H1 (cell line): ENCODE results near the gene LRPAP1. TPM values are rescaled to one million over a fixed set of nuclear protein-coding genes. Genes with fewer than 3 reads are reported as not detected.

Experiments
- CTCF ChIA-PET: fragments of 300-600 bp; sonication (Branson Sonifier 250); formaldehyde crosslinking; loops from one replicate; lab custom pipeline; 2021; ENCODE audit not compliant: partially characterized antibody; lab: Charles Lee
- POLR2A ChIA-PET: fragments of 300-600 bp; sonication (Branson Sonifier 250); formaldehyde crosslinking; loops from one replicate; lab custom pipeline; 2021; ENCODE audit warnings: inconsistent platforms; ENCODE audit not compliant: partially characterized antibody; lab: Charles Lee
- DNase-seq, 2 experiments: peaks; one replicate each; pipeline versions ENCODE4 v3.0.0 to v3.0.0-alpha.2; 2010 to 2022; ENCODE audit warnings: low spot score in 2 of 2, low read depth in 1 of 2, mixed read lengths in 1 of 2
- FAIRE-seq: peaks from 2 replicates; lab custom pipeline; 2011; peaks lifted over from hg19 to GRCh38; lab: Jason Lieb, UNC
- H2AFZ ChIP-seq: 2 replicates; pipeline ENCODE4 v1.8.1; 2012; ENCODE audit warnings: low read length, inconsistent platforms
- H2AK5ac ChIP-seq: 2 replicates; pipeline ENCODE4 v1.6.1; 2013; ENCODE audit warnings: low read depth, low read length
- H2BK120ac ChIP-seq: replicated peaks from 2 replicates; pipeline ENCODE3; 2013; ENCODE audit warnings: low read depth, low read length, inconsistent platforms
- H2BK12ac ChIP-seq: 2 replicates; pipeline ENCODE4 v1.6.1; 2013; ENCODE audit warnings: low read depth, low read length
- H2BK15ac ChIP-seq: 2 replicates; pipeline ENCODE4 v1.6.1; 2013; ENCODE audit warnings: low read length
- H2BK20ac ChIP-seq: 2 replicates; pipeline ENCODE4 v1.6.1; 2013; ENCODE audit warnings: low read length
- H2BK5ac ChIP-seq: 2 replicates; pipeline ENCODE4 v1.6.1; 2013; ENCODE audit warnings: low read depth, low read length
- H3K14ac ChIP-seq: 2 replicates; pipeline ENCODE4 v1.6.1; 2013; ENCODE audit warnings: inconsistent platforms; ENCODE audit not compliant: insufficient read length
- H3K18ac ChIP-seq: 2 replicates; pipeline ENCODE4 v1.6.1; 2013; ENCODE audit warnings: low read length; ENCODE audit errors: extremely low read depth
- H3K23ac ChIP-seq: 2 replicates; pipeline ENCODE4 v1.6.1; 2013; ENCODE audit warnings: inconsistent platforms; ENCODE audit not compliant: insufficient read length
- H3K23me2 ChIP-seq: 2 replicates; pipeline ENCODE4 v1.6.1; 2013; ENCODE audit warnings: low read depth, low read length
- H3K27ac ChIP-seq: 2 replicates; pipeline ENCODE4 v1.6.1; 2011; ENCODE audit warnings: low read depth, low read length, inconsistent platforms
- H3K27me3 ChIP-seq, 4 experiments: replicated peaks in 1 of 4; 1 replicate in 1 of 4; 2 replicates in 3 of 4; pipeline versions ENCODE4 v1.6.1 to v1.8.1; 2011 to 2013; ENCODE audit warnings: low read length in 3 of 4, mild to moderate bottlenecking in 3 of 4, inconsistent platforms in 2 of 4, mixed read lengths in 2 of 4, moderate library complexity in 1 of 4; ENCODE audit not compliant: control insufficient read depth in 3 of 4, insufficient read depth in 3 of 4; ENCODE audit errors: extremely low read depth in 1 of 4
- H3K36me3 ChIP-seq, 4 experiments: 2 replicates each; pipeline versions ENCODE4 v1.6.1 to v1.8.1; 2011 to 2013; ENCODE audit warnings: mild to moderate bottlenecking in 4 of 4, low read length in 3 of 4, moderate library complexity in 2 of 4, control low read depth in 1 of 4, inconsistent platforms in 1 of 4; ENCODE audit not compliant: insufficient read depth in 4 of 4, control insufficient read depth in 2 of 4
- H3K4ac ChIP-seq: replicated peaks from 2 replicates; pipeline ENCODE3; 2013; ENCODE audit warnings: low read length, low read depth, mixed read lengths, inconsistent platforms; ENCODE audit not compliant: insufficient read length
- H3K4me1 ChIP-seq, 4 experiments: replicated peaks in 1 of 4; 1 replicate in 1 of 4; 2 replicates in 3 of 4; pipeline versions ENCODE4 v1.6.1 to v1.8.1; 2011 to 2013; ENCODE audit warnings: low read length in 3 of 4, inconsistent platforms in 2 of 4, mixed read lengths in 1 of 4; ENCODE audit not compliant: insufficient read depth in 4 of 4, control insufficient read depth in 3 of 4
- H3K4me2 ChIP-seq, 2 experiments: 2 replicates each; pipeline versions ENCODE4 v1.6.1 to v1.8.1; 2011 to 2013; ENCODE audit warnings: low read depth in 2 of 2, low read length in 2 of 2, control low read depth in 1 of 2, inconsistent platforms in 1 of 2, mild to moderate bottlenecking in 1 of 2; ENCODE audit not compliant: insufficient read depth in 1 of 2
- H3K4me3 ChIP-seq, 4 experiments: fragments of 200-600, 300-600 bp in 1 of 4; sonication (generic), shearing (Covaris generic), sonication (Bioruptor Twin) in 1 of 4; 2 replicates each; pipeline versions ENCODE4 v1.5.1 to v1.8.1; 2011 to 2016; ENCODE audit warnings: low read length in 4 of 4, low read depth in 3 of 4, control low read depth in 2 of 4, inconsistent platforms in 2 of 4, mild to moderate bottlenecking in 2 of 4, mixed read lengths in 1 of 4, moderate library complexity in 1 of 4; ENCODE audit not compliant: insufficient read depth in 2 of 4; ENCODE audit errors: extremely low read depth in 1 of 4
- H3K56ac ChIP-seq: replicated peaks from 2 replicates; pipeline ENCODE3; 2013; ENCODE audit warnings: low read depth, mild to moderate bottlenecking, mixed read lengths, low read length, inconsistent platforms; ENCODE audit not compliant: insufficient read length
- H3K79me1 ChIP-seq: 2 replicates; pipeline ENCODE4 v1.6.1; 2013; ENCODE audit warnings: low read depth, low read length, control low read depth
- H3K79me2 ChIP-seq, 2 experiments: 2 replicates each; pipeline versions ENCODE4 v1.6.1 to v1.8.1; 2012 to 2013; ENCODE audit warnings: low read length in 2 of 2, mild to moderate bottlenecking in 2 of 2, inconsistent platforms in 1 of 2; ENCODE audit not compliant: insufficient read depth in 2 of 2, control insufficient read depth in 1 of 2
- H3K9ac ChIP-seq, 4 experiments: replicated peaks in 1 of 4; 1 replicate in 1 of 4; 2 replicates in 3 of 4; pipeline versions ENCODE4 v1.6.1 to v1.8.1; 2011 to 2013; ENCODE audit warnings: low read depth in 3 of 4, low read length in 3 of 4, control low read depth in 2 of 4, mild to moderate bottlenecking in 2 of 4, moderate library complexity in 2 of 4, inconsistent platforms in 1 of 4; ENCODE audit errors: extremely low read depth in 1 of 4
- H3K9me3 ChIP-seq, 2 experiments: 2 replicates each; pipeline versions ENCODE4 v1.6.1 to v1.8.1; 2012 to 2013; ENCODE audit warnings: mild to moderate bottlenecking in 2 of 2, moderate library complexity in 2 of 2, control low read depth in 1 of 2, inconsistent platforms in 1 of 2, low read depth in 1 of 2, low read length in 1 of 2, mixed read lengths in 1 of 2; ENCODE audit not compliant: insufficient read depth in 2 of 2
- H4K20me1 ChIP-seq, 2 experiments: replicated peaks in 1 of 2; 2 replicates each; pipeline versions ENCODE3 to v1.8.1; 2011 to 2013; ENCODE audit warnings: inconsistent platforms in 2 of 2, low read length in 2 of 2, mild to moderate bottlenecking in 1 of 2; ENCODE audit not compliant: insufficient read depth in 2 of 2, control insufficient read depth in 1 of 2
- H4K5ac ChIP-seq: 2 replicates; pipeline ENCODE4 v1.6.1; 2013; ENCODE audit warnings: low read length, low read depth, mixed read lengths, inconsistent platforms; ENCODE audit not compliant: insufficient read length
- H4K8ac ChIP-seq: 2 replicates; pipeline ENCODE4 v1.8.0; 2013; ENCODE audit warnings: mild to moderate bottlenecking, moderate library complexity, low read length, inconsistent platforms; ENCODE audit not compliant: insufficient read depth; ENCODE audit errors: extremely low read depth
- H4K91ac ChIP-seq: replicated peaks from 2 replicates; pipeline ENCODE3; 2013; ENCODE audit warnings: low read length, mixed read lengths, inconsistent platforms; ENCODE audit not compliant: insufficient read length
- CEBPB ChIP-seq: IDR thresholded peaks from 2 replicates; pipeline ENCODE4 v1.6.1; 2012; ENCODE audit warnings: low read depth, low read length
- EP300 ChIP-seq, 2 experiments: IDR thresholded peaks; 1 replicate in 1 of 2; 2 replicates in 1 of 2; pipeline ENCODE4 v1.6.1; 2011 to 2012; ENCODE audit warnings: low read depth in 2 of 2, low read length in 2 of 2, mild to moderate bottlenecking in 2 of 2, borderline replicate concordance in 1 of 2, inconsistent platforms in 1 of 2, moderate library complexity in 1 of 2
- KDM4A ChIP-seq: IDR thresholded peaks from one replicate; pipeline ENCODE4 v1.7.1; 2012; ENCODE audit warnings: low read depth, mild to moderate bottlenecking, moderate library complexity, low read length, inconsistent platforms; ENCODE audit not compliant: severe bottlenecking
- MAFK ChIP-seq: IDR thresholded peaks from 2 replicates; pipeline ENCODE4 v1.6.1; 2012; ENCODE audit warnings: low read depth, mild to moderate bottlenecking, improper control_type of control experiment, low read length
- NANOG ChIP-seq: IDR thresholded peaks from 2 replicates; pipeline ENCODE4 v1.6.1; 2011; ENCODE audit warnings: low read length, low read depth, mild to moderate bottlenecking, inconsistent platforms; ENCODE audit not compliant: insufficient read depth, poor library complexity, severe bottlenecking
- POU5F1 ChIP-seq: IDR thresholded peaks from 2 replicates; pipeline ENCODE4 v1.6.1; 2011; ENCODE audit warnings: low read depth, mild to moderate bottlenecking, low read length, moderate library complexity
- RFX5 ChIP-seq: IDR thresholded peaks from 2 replicates; pipeline ENCODE4 v1.6.1; 2011; ENCODE audit warnings: low read depth, low read length, improper control_type of control experiment, borderline replicate concordance
- SIN3A ChIP-seq, 2 experiments: IDR thresholded peaks in 1 of 2; conservative IDR thresholded peaks in 1 of 2; 2 replicates each; pipeline ENCODE4 v1.6.1; 2011 to 2012; ENCODE audit warnings: low read length in 2 of 2, improper control_type of control experiment in 1 of 2, low read depth in 1 of 2, mild to moderate bottlenecking in 1 of 2
- SP2 ChIP-seq: IDR thresholded peaks from 2 replicates; pipeline ENCODE4 v1.6.1; 2012; ENCODE audit warnings: mild to moderate bottlenecking, low read length, inconsistent platforms
- SRF ChIP-seq: IDR thresholded peaks from 2 replicates; pipeline ENCODE4 v1.6.1; 2011; ENCODE audit warnings: mild to moderate bottlenecking, low read depth, low read length, moderate library complexity
- TBP ChIP-seq: IDR thresholded peaks from 2 replicates; pipeline ENCODE4 v1.6.1; 2011; ENCODE audit warnings: low read depth, low read length, improper control_type of control experiment
- YY1 ChIP-seq: IDR thresholded peaks from 2 replicates; pipeline ENCODE4 v1.6.1; 2011; ENCODE audit warnings: low read depth, mild to moderate bottlenecking, low read length
- WGBS, 2 experiments: shearing (Covaris generic) in 1 of 2; methylation state at CpG; one replicate each; pipeline versions ENCODE4 v1.1.6 to v1.1.7; 2013 to 2015; ENCODE audit warnings: low lambda C conversion rate in 2 of 2, mixed read lengths in 2 of 2, inconsistent platforms in 1 of 2, low coverage in 1 of 2, missing lambda C conversion rate in 1 of 2; ENCODE audit not compliant: insufficient replicate concordance in 2 of 2, insufficient coverage in 1 of 2, insufficient read length in 1 of 2; ENCODE audit errors: extremely low coverage in 1 of 2, missing lambda C conversion rate in 1 of 2; 5-methylcytosine and 5-hydroxymethylcytosine counted together
- polyA plus RNA-seq, 7 experiments: library from polyadenylated mRNA; depleted of rRNA in 3 of 7; stranded (reverse) in 5 of 7; unstranded in 2 of 7; fragments of >200 nt in 5 of 7; fragments of 200-250 nt in 2 of 7; gene quantifications; 1 replicate in 5 of 7; 2 replicates in 1 of 7; 4 replicates in 1 of 7; pipeline versions ENCODE4 v1.2.1 to v1.2.3, GENCODE V29; 2011 to 2013; ENCODE audit warnings: missing spikeins in 2 of 7, mixed read lengths in 2 of 7
- total RNA-seq: library from RNA; stranded (reverse); fragmentation: NEBNext Ultra II Directional; extraction: Animal tissue kit (Norgen Biotek cat#: 25700); gene quantifications from 2 replicates; pipeline ENCODE4 v1.2.1, GENCODE V29; 2021

Gene LRPAP1
- total and polyA plus RNA-seq, 2 of the 8 experiments (the other 6 are each of a cell fraction or from before 2014, with no cell fraction given) = 31.1 to 101 TPM

GRCh38 chr4:3494462-3494871 is 37.8 kb downstream of the LRPAP1 start:
- Histone ChIP-seq H3K79me1 (no peaks in the 10 kb centered on the region), H2BK20ac (no peak overlapping the region), H3K23ac (no peak overlapping the region), H3K79me2 (no peaks in the 10 kb centered on the region), H3K23me2 (no peaks in the 10 kb centered on the region; the same call in 1 of the 2 replicates), H4K20me1 (peaks cover 14 to 32% of the 10 kb centered on the region in 2 experiments), H3K9me3 (no peaks in the 10 kb centered on the region), H3K27ac (no peak overlapping the region), H4K91ac (no peak overlapping the region), H3K36me3 (no peaks in the 10 kb centered on the region), H2AFZ (no peak overlapping the region), H2BK12ac (no peak overlapping the region), H2BK5ac (no peak overlapping the region), H4K8ac (peak overlapping the region; percentile 42; the same call in 1 of the 2 replicates), H2AK5ac (no peak overlapping the region), H4K5ac (no peak overlapping the region), H3K27me3 (peaks cover 41 to 84% (median 74%) of the 10 kb centered on the region in 4 experiments), H3K4me3 (no peak overlapping the region), H3K4me2 (no peak overlapping the region), H3K9ac (no peak overlapping the region), H2BK15ac (no peak overlapping the region), H3K14ac (no peak overlapping the region), H3K4me1 (peaks cover 0 to 22% (median 12%) of the 10 kb centered on the region in 4 experiments; a peak in 5 of 7 replicates), H3K4ac (no peak overlapping the region), H3K18ac (no peak overlapping the region; the same call in 1 of the 2 replicates), H2BK120ac (no peak overlapping the region), H3K56ac (no peak overlapping the region)
- FAIRE-seq = no peak
- no peak for TF ChIP-seq MAFK
- TF ChIP-seq KDM4A = no peak
- no peak for TF ChIP-seq TBP
- TF ChIP-seq SIN3A (conservative IDR thresholded peaks at IDR 0.05 in 1 of 2, IDR thresholded peaks at IDR 0.05 in 1 of 2; ENCODE audit: low read depth in 1 of 2, low read length in 2 of 2) = no peak
- TF ChIP-seq SP2 = no peak
- no peak for TF ChIP-seq CEBPB
- TF ChIP-seq NANOG = no peak
- no peak for TF ChIP-seq YY1
- no peak for TF ChIP-seq POU5F1
- TF ChIP-seq SRF = no peak
- no peak for TF ChIP-seq EP300 (IDR thresholded peaks at IDR 0.05; ENCODE audit: borderline replicate concordance in 1 of 2, low read depth in 2 of 2, low read length in 2 of 2)
- no peak for TF ChIP-seq RFX5
- DNase-seq = no peak
- WGBS, 2 experiments = 78% methylated on average over 15 of the region's 15 CpGs; no CpG with 5 or more reads in 1 of the 2 experiments
- CTCF ChIA-PET = interaction anchor here (1.0 to 2.0 kb wide), 5 partner anchors 14 to 387 kb away, joined by 3 to 13 read pairs (median 3); no protein-coding TSS in a partner anchor
- POLR2A ChIA-PET = interaction anchor here (1.4 to 2.0 kb wide), 3 partner anchors 11 to 29 kb away, joined by 4 to 5 read pairs (median 4); no protein-coding TSS in a partner anchor
